Caco-2 (cell line): ENCODE data around the gene HGFAC. TPM values are rescaled to one million over a fixed set of nuclear protein-coding genes. Genes with fewer than 3 reads are reported as not detected.

Experiments used
- BruUV-seq: library from RNA; stranded (reverse); fragments of 400-500 nt; replicated peaks from 2 replicates; lab custom pipeline; 2021; lab: Mats Ljungman, UMichigan
- CTCF ChIA-PET: fragments of 300-600 bp; sonication (Branson Sonifier 250); formaldehyde crosslinking; loops from one replicate; lab custom pipeline; 2022; ENCODE audit warnings: antibody characterized with exemption; lab: Charles Lee
- POLR2A ChIA-PET: fragments of 300-600 bp; sonication (Branson Sonifier 250); formaldehyde crosslinking; loops from one replicate; lab custom pipeline; 2022; ENCODE audit warnings: antibody characterized with exemption; lab: Charles Lee
- DNase-seq, 2 experiments: peaks; one replicate each; pipeline versions ENCODE4 v3.0.0 to v3.0.0-alpha.2; 2020 to 2022
- H3K27me3 ChIP-seq: replicated peaks from 2 replicates; pipeline ENCODE4 v1.6.0; 2011; ENCODE audit warnings: low read length; ENCODE audit not compliant: control insufficient read depth, insufficient read depth
- H3K36me3 ChIP-seq: 2 replicates; pipeline ENCODE4 v1.5.1; 2011; ENCODE audit warnings: low read length; ENCODE audit not compliant: control insufficient read depth, insufficient read depth
- H3K4me1 ChIP-seq: fragments of 250-450 bp; sonication (Bioruptor Pico); 2 replicates; pipeline ENCODE4 v1.5.1; 2020; ENCODE audit warnings: mild to moderate bottlenecking
- H3K4me3 ChIP-seq: 2 replicates; pipeline ENCODE4 v1.5.1; 2011; ENCODE audit warnings: low read depth, mild to moderate bottlenecking, control low read depth, low read length
- H3K9me3 ChIP-seq: fragments of 250-450 bp; sonication (Bioruptor Pico); 2 replicates; pipeline ENCODE4 v1.5.1; 2020; ENCODE audit warnings: mild to moderate bottlenecking, moderate library complexity
- H3K27ac Mint-ChIP-seq: one replicate; pipeline ENCODE4 v1.8.0; 2022; ENCODE audit warnings: mixed read lengths; ENCODE audit not compliant: unreplicated experiment
- H3K27me3 Mint-ChIP-seq: one replicate; pipeline ENCODE4 v1.8.0; 2022; ENCODE audit warnings: mixed read lengths; ENCODE audit not compliant: insufficient read depth, unreplicated experiment
- H3K36me3 Mint-ChIP-seq: one replicate; pipeline ENCODE4 v1.8.0; 2022; ENCODE audit warnings: mild to moderate bottlenecking, mixed read lengths; ENCODE audit not compliant: insufficient read depth, unreplicated experiment
- H3K4me1 Mint-ChIP-seq: one replicate; pipeline ENCODE4 v1.8.0; 2022; ENCODE audit warnings: low read depth, mixed read lengths; ENCODE audit not compliant: unreplicated experiment
- H3K4me3 Mint-ChIP-seq: one replicate; pipeline ENCODE4 v1.8.0; 2022; ENCODE audit warnings: mild to moderate bottlenecking, moderate library complexity, mixed read lengths; ENCODE audit not compliant: unreplicated experiment
- H3K9me3 Mint-ChIP-seq: one replicate; pipeline ENCODE4 v1.8.0; 2022; ENCODE audit warnings: mixed read lengths; ENCODE audit not compliant: unreplicated experiment
- intact Hi-C: fragments of 100-400 bp; cut with micrococcal nuclease; formaldehyde crosslinking; loops from one replicate; pipeline ENCODE4 v1.10.0; 2022; ENCODE audit not compliant: unreplicated experiment
- total RNA-seq: library from RNA; stranded (reverse); gene quantifications from 2 replicates; pipeline ENCODE4 v1.2.3, GENCODE V29; 2022
- TF ChIP-seq, protein P1 (sequence below), 2 experiments: fragments of 200-600 bp in 1 of 2; IDR thresholded peaks; 1 replicate in 1 of 2; 2 replicates in 1 of 2; pipeline versions ENCODE4 v1.5.1 to v1.8.0; 2011 to 2022; ENCODE audit warnings: antibody characterized with exemption in 1 of 2, control low read depth in 1 of 2, inconsistent platforms in 1 of 2, low read depth in 1 of 2, low read length in 1 of 2, mild to moderate bottlenecking in 1 of 2, moderate library complexity in 1 of 2; ENCODE audit not compliant: insufficient read depth in 1 of 2, severe bottlenecking in 1 of 2, unreplicated experiment in 1 of 2

HGFAC gene
- total RNA-seq, 1 experiment from 2014 or later, result 0.48 TPM

DNA sequence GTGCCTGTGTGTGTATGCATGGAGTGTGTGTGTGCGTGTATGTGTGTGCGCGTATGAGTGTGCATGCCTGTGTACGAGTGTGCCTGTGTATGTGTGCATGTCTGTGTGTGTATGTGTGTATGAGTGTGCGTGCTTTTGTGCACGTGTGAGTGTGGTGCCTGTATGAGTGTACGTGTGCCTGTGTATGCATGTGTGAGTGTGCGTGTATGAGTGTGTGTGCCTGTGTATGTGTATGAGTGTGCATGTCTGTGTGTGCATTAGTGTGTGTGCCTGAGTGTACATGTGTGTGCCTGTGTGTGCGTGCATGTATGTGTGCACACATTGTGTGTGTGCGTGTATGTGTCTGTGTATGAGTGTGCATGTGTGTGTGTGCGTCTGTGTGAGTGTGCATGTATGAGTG lies 27.0 kb downstream of the HGFAC start:
- Histone ChIP-seq H3K36me3 (no peaks in the 10 kb centered on the region), H3K9me3 (no peaks in the 10 kb centered on the region), H3K27me3 (no peaks in the 10 kb centered on the region), H3K4me1 (peaks cover 2% of the 10 kb centered on the region; the same call in 1 of the 2 replicates), H3K4me3 (no peak overlapping the region)
- no peak for DNase-seq
- Mint-ChIP-seq H3K9me3 (no peaks in the 10 kb centered on the region), H3K36me3 (no peaks in the 10 kb centered on the region), H3K4me1 (no peaks in the 10 kb centered on the region), H3K27me3 (peaks cover 3% of the 10 kb centered on the region), H3K4me3 (no peak overlapping the region), H3K27ac (no peak overlapping the region)
- CTCF ChIA-PET, result no interaction called here
- BruUV-seq, result no TSS peak
- intact Hi-C loops, result no loop called here
- POLR2A ChIA-PET, result no interaction called here
- TF ChIP-seq, protein P1, sequence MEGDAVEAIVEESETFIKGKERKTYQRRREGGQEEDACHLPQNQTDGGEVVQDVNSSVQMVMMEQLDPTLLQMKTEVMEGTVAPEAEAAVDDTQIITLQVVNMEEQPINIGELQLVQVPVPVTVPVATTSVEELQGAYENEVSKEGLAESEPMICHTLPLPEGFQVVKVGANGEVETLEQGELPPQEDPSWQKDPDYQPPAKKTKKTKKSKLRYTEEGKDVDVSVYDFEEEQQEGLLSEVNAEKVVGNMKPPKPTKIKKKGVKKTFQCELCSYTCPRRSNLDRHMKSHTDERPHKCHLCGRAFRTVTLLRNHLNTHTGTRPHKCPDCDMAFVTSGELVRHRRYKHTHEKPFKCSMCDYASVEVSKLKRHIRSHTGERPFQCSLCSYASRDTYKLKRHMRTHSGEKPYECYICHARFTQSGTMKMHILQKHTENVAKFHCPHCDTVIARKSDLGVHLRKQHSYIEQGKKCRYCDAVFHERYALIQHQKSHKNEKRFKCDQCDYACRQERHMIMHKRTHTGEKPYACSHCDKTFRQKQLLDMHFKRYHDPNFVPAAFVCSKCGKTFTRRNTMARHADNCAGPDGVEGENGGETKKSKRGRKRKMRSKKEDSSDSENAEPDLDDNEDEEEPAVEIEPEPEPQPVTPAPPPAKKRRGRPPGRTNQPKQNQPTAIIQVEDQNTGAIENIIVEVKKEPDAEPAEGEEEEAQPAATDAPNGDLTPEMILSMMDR (IDR thresholded peaks at IDR 0.05; ENCODE audit: insufficient read depth in 1 of 2, low read depth in 1 of 2, low read length in 1 of 2, severe bottlenecking in 1 of 2, unreplicated experiment in 1 of 2), result no peak

DNA sequence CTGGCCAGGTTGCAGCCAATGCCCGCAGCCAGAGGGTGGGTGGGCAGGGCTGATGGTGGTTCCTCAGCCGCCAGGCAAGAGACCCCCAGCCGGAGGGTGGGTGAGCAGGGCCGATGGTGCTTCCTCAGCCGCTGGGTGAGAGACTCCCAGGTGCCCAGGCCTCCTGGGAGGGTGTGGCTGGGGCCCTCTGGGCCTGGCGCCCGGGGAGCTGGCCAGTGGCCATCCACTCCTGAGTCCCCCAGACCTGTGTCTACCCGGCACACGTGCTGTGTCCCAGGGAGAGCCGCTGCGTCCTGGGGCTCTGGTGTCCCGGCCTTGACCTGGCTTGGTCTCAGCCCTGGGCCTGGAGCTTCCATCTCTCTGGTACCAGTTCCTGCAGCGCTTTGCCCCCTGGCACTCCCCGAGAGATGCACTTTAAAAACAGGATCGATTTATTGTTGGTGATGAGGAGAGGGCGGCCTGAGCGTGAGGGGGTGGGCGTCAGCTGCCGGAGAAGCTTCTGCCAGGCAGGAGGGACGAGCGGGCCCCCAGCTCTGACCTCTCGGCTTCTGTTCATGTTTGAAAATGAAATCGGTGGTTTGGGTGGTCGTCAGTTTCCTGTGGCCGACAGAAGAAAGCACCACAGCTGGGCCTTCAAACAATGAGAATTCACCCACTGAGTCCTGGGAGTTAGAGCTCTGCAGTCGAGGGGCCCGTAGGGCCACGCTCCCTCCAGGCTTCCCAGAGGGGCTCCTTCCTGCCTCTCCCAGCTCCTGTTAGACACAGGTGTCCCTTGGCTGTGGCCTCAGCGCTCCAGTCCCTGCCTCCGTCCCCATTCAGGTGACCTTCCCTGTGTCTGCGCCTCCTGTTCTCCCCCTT lies 27.8 kb downstream of the HGFAC start:
- Mint-ChIP-seq H3K4me1 (no peaks in the 10 kb centered on the region), H3K9me3 (no peaks in the 10 kb centered on the region), H3K4me3 (no peak overlapping the region), H3K36me3 (no peaks in the 10 kb centered on the region), H3K27me3 (peaks cover 3% of the 10 kb centered on the region), H3K27ac (no peak overlapping the region)
- TF ChIP-seq, protein P1 (IDR thresholded peaks at IDR 0.05; ENCODE audit: insufficient read depth in 1 of 2, low read depth in 1 of 2, low read length in 1 of 2, severe bottlenecking in 1 of 2, unreplicated experiment in 1 of 2), result no peak
- no peak for DNase-seq
- H3K36me3 ChIP-seq, result no peaks in the 10 kb centered on the region
- intact Hi-C loops, result no loop called here
- no peaks in the 10 kb centered on the region for H3K4me1 ChIP-seq
- H3K9me3 ChIP-seq, result no peaks in the 10 kb centered on the region
- no peaks in the 10 kb centered on the region; the same call in 1 of the 2 replicates for H3K27me3 ChIP-seq
- POLR2A ChIA-PET, result no interaction called here
- CTCF ChIA-PET, result no interaction called here
- BruUV-seq, result no TSS peak
- H3K4me3 ChIP-seq, result no peak overlapping the region

DNA sequence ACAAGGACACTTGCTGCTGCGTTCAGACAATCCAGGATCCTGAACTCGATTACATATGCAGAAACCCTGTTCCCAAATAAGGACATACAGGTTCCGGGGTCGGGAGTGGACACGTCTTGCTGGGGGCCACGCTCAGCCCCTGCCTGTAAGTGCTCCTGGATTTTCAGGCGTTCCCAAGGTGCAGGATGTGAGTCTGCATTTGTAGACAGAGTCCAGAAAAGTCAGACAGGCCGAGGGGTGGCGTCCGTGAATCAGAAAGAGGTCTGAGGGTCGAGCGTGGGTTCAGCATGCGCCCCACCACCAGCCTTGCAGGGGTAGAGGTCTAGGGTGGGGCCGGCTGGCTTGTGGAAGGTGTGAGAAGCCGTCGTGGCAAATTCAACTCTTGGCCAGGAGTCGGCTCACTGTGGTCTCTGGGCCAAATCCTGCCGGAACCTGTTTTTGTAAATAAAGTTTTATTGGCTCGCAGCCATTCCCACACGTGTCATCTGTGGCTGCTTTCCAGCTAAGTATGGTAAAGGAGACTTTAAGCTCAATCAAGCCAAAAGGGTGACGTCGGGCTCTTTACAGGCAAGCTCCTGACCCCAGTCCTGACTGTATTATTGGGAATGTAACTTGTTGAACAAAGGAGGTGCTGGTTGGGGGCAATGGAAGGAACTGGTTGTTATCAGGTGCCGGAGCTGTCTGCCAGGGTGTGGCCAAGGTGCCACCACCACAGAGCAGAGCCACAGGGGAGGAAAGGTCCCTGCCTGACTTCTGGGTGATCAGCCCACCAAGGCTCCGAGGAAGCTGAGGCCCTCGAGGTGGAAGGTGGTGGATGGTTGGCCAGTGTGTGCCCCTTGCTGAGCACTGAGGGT lies 28.7 kb downstream of the HGFAC start:
- H3K27me3 ChIP-seq, result no peaks in the 10 kb centered on the region; the same call in 1 of the 2 replicates
- H3K27ac Mint-ChIP-seq, result no peak overlapping the region
- no peak overlapping the region for H3K4me3 Mint-ChIP-seq
- H3K4me3 ChIP-seq, result no peak overlapping the region
- H3K4me1 Mint-ChIP-seq, result no peaks in the 10 kb centered on the region
- ChIA-PET CTCF (interaction anchor here (2.3 kb wide), 1 partner anchor 10 kb away, joined by 8 read pairs; no protein-coding TSS in a partner anchor), POLR2A (no interaction called here)
- peaks cover 3% of the 10 kb centered on the region for H3K27me3 Mint-ChIP-seq
- no TSS peak for BruUV-seq
- H3K4me1 ChIP-seq, result no peaks in the 10 kb centered on the region
- H3K9me3 ChIP-seq, result no peaks in the 10 kb centered on the region
- H3K9me3 Mint-ChIP-seq, result no peaks in the 10 kb centered on the region
- H3K36me3 ChIP-seq, result no peaks in the 10 kb centered on the region
- intact Hi-C loops, result no loop called here
- TF ChIP-seq, protein P1 (IDR thresholded peaks at IDR 0.05; ENCODE audit: insufficient read depth in 1 of 2, low read depth in 1 of 2, low read length in 1 of 2, severe bottlenecking in 1 of 2, unreplicated experiment in 1 of 2), result no peak
- no peaks in the 10 kb centered on the region for H3K36me3 Mint-ChIP-seq
- no peak for DNase-seq
